GM19240 (cell line): ENCODE data around the gene BARX1.
"Not testable (repeated sequence)": the region's sequence is repeated elsewhere in the genome, so short reads cannot be mapped to it uniquely, and the experiment has no call there.

Experiments used
- DNase-seq: peaks from one replicate; pipeline ENCODE4 v3.0.0; 2011; ENCODE audit warnings: low spot score; ENCODE audit not compliant: insufficient read length

BARX1 gene, protein sequence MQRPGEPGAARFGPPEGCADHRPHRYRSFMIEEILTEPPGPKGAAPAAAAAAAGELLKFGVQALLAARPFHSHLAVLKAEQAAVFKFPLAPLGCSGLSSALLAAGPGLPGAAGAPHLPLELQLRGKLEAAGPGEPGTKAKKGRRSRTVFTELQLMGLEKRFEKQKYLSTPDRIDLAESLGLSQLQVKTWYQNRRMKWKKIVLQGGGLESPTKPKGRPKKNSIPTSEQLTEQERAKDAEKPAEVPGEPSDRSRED

GRCh38 chr9:93955111-93955980, at the start of gene BARX1:
Gene BARX1 (minus strand): TSS chr9:93955355. CDS start chr9:93955146, 209 bp downstream.
- DNase-seq, result no peak

DNA sequence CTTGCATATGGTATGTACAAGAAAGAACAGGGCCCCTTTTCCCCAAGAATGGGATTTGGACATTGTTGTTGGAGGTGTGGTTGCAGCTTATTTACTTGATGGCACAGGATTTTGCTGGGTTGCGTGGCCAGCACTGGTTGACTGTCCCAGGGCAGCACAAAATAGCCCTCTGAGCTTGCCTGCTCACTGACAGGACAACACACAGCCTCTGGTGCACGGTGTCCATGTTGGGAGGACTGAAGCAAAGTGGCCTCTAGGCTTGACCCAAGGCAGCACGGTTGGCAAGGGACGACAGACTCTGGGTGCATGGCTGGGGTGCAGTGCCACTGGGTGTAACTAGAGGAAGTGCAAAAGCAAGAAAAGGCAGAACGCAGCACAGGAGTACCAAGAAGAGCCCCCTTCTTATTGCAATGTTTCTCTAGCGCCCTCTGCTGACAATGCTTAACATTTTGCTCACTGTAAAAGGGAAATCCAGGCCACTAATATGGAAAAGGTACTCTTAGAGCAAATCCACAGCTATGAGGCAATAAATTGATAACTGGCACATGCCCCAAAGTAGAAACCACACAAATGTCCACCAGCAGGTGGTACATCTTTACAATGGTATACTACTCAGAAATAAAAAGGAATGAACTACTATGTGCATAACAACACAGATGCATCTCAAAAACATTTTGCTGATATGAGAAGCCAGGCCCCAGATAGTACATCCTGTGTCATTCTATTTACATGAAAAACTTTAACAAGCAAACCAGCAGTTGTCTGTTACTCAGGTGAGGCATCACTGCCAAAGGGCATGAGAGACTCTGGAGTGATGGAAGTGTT, 47.4 kb upstream of the BARX1 start:
- DNase-seq, result peak; percentile 24

DNA sequence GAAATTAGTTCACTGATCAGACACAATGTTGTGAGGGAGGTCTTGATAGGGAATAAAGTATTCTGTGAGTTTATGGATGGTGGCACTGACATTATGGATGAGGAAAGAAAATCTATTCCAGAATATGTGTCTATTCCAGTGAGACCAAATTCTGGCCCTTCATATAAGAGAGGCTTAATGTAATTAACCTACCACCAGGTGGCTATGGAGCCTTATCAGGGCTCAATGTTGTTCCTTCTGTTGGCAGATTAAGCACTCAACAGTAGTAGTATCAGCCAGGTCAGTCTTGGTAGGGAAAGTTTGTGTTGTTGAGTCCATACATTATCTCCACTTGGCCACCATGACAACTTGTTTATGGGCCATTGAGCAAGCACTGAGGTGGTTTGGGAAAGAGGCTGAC, 41.7 kb upstream of the BARX1 start:
- DNase-seq, result no peak

DNA sequence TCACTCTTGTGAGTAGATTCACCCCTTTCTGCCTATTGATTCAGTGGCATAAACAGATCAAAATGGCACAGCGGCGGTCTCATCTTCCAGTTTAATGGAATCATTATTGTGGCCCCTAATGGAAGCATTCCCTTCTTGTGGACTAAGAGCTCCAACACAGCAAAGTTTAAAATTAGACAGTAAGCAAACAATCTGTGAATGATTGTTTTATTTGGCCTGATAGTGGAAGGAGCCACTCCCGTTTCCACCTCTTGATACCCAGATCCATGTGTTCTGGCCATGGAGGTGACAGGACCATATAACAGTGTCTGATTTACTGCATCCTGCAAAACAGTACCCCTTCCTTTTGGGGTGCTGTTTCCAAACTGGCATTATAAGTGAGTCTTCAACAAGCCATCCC, 41.2 kb upstream of the BARX1 start:
- DNase-seq, result no peak

GRCh38 chr9:93994545-93994944, 39.4 kb upstream of the BARX1 start:
- DNase-seq, result no peak

GRCh38 chr9:93994132-93994531, 39.0 kb upstream of the BARX1 start:
- DNase-seq, result no peak

DNA sequence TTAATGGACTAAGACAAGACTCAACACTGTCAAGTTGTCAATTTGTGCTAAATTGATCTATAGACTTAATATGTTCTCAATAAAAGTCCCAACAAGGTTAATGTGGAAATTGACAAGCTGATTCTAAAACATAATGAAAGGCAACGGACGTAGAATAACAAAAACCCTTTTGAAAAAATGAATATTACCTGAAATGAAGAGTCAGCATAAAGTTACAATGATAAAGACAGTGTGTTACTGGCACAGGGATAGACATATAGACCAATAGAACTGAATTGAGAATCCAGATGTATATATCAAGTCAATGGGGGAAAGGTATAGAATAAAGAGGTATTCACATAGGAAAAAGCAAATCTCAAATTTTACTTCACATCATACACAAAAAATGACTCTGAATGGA, 37.7 kb upstream of the BARX1 start:
- no peak for DNase-seq

DNA sequence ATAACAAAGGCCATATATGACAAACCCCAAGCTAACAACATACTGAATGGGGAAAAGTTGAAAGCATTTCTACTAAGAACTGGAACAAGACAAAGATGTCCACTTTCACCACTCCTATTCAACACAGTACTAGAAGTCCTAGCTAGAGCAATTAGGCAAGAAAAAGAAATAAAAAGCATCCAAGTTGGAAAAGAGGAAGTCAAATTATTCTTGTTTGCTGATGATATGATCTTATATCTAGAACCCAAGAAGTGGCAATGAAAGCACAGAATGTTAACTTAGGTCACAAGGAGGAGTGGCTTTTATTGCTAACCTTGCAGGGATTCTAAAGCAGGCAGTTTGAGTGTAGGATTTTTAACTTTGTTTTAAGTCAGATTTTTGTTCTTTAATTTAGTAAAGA, 35.3 kb upstream of the BARX1 start:
- no peak for DNase-seq

- no peak for DNase-seq
Measured at GRCh38 chr9:93988056-93988455, 32.9 kb upstream of the BARX1 start.

GRCh38 chr9:93984860-93985259, 29.7 kb upstream of the BARX1 start:
- no peak for DNase-seq

- DNase-seq, result no peak
Measured at GRCh38 chr9:93983875-93984274, 28.7 kb upstream of the BARX1 start.

- no peak for DNase-seq
Measured at GRCh38 chr9:93979721-93980120, 24.6 kb upstream of the BARX1 start.

DNA sequence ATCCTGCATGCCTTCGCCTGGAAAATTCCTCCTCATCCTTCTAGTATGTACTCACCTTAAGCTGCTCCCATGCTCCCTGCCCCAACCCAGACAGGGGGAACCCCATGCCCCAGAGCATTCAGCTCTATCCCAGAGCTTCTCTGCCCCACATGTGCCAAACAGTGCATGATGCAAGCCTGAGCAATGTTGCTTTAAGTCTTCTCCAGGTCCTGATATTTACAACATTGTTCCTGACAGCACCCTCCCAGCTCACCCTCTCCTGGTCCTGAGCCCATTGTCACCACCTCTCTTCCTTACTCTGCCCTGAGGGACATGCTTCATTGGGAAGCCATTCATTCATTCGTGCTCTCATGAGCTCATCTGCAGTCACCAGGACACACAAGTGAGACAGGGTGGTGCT, 23.4 kb upstream of the BARX1 start:
- DNase-seq, result no peak

DNA sequence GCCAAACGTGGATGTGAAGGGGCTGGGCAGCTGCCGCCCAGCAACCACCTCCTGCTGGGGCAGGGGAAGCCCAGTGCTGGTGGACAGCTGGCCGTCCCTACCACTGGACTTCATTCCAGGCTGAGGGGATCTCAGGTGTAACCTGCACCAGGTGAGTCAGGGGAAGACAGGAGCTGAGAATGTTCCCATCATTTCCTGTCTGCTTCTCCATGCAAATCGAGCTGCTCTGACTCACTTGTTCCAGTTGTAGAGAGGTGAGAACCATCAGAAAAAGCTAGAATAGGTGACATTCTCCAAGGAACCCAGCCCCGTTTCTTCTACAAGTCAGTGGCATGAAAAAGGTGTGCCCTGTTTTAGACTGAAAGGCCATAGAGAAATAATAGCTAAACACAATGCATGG, 21.8 kb upstream of the BARX1 start:
- DNase-seq, result no peak

DNA sequence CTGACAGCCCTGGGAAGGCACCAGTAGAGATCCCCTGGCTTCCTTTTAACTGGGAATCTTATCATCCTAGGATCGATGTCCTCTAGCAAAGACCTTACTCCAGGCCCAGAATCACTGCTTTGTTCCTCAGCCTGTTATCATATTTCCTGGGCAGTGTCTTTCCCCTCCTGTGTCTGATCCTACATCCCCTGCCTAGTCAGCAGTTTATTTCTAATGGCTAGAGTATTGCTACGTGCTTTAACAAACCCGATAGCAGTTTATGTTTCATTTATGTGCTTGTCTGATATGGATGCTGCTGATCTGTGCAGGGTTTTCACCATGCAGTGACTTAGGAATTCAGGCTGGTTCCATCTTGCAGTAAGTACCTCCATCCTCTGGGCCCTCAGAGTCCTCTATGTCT, 20.9 kb upstream of the BARX1 start:
- no peak for DNase-seq

DNA sequence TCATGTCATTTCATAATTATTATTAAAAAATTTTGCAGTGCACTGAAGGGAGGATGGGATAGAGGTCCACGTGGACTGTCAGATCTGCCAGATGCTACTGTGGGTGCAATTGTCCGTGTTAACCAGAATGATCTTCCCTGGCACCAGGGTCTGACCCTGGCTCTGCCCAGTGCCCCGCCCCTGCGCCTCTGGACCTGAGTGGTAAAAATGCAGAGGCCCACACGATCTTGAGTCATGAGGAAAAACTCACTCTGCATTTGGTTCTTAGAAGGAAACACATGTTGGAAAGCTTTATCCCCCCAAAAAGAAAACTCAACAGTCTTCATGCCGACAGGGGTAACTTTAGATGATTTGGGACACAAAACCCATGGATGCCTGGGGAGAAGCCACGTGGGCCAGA, 20.1 kb upstream of the BARX1 start:
- DNase-seq, result no peak

- no peak for DNase-seq
Measured at GRCh38 chr9:93974151-93974550, 19.0 kb upstream of the BARX1 start.

- not testable (repeated sequence) for DNase-seq
Measured at GRCh38 chr9:93972655-93973054, 17.5 kb upstream of the BARX1 start.

- no peak for DNase-seq
Measured at GRCh38 chr9:93969328-93969661, 14.1 kb upstream of the BARX1 start.

DNA sequence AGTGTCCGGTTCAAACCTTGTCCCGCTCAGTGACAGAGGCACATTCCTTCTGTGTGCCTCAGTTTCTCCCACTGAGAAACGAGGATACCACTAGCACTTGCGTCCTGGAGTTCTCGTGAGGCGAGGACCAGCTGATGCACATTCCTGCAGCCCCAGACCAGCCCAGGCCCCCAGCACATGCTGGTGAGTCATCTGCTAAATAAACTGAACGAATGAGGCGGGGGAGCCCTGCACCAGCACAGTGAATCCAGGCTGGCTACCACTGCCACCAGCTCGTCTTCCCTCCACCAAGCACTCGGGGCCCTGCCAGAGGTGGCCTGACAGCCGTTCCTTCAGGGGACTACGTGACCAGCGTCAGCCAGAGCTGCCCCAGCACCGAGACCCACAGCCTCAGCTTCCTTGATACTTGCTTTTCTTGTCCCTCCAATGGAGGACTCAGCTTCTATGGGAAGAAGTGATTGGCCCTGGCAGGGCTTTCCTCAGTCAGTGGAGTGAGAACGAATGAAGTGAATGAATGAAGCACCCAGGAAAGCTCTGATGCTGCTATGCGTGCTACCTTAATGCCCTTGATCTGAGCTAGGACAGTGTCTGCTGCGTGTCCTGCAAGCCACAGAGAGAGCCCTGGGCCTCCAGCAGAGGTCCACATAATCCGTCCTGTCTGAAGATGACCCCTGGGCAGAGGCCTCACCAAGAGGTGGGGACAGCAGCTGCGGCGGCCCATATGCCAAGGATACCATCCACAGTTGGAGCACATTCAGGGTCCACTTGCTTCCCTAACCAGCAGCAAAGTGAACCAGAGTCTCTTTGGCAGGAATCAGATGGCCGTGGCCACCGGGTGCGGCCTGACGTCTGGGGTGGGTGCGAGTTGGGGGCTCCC, 13.5 kb upstream of the BARX1 start:
- DNase-seq, result no peak
